ENCODE data around the gene PRKAG2.

GRCh38 chr7:151849879-151850260 lies 27.0 kb downstream of the PRKAG2 start:
- TF ChIP-seq CTCF (IDR thresholded peaks at IDR 0.05) (no peak), POLR2A (IDR thresholded peaks at IDR 0.05) (no peak)
